Astrocyte (in vitro differentiated cells and primary cell): ENCODE data around the gene CHKA. TPM values are rescaled to one million over a fixed set of nuclear protein-coding genes. Genes with fewer than 3 reads are reported as not detected.

Experiments used
- DNase-seq: peaks from one replicate; pipeline ENCODE4 v3.0.0-alpha.2; 2010; ENCODE audit warnings: low read depth
- FAIRE-seq: peaks from 2 replicates; lab custom pipeline; 2011; peaks lifted over from hg19 to GRCh38; lab: Jason Lieb, UNC
- H2AFZ ChIP-seq: 2 replicates; pipeline ENCODE4 v1.6.0; 2012; ENCODE audit warnings: low read depth, low read length, inconsistent platforms
- H3K27ac ChIP-seq: 2 replicates; pipeline ENCODE4 v1.5.1; 2011; ENCODE audit warnings: low read depth, low read length, inconsistent platforms
- H3K27me3 ChIP-seq: 2 replicates; pipeline ENCODE4 v1.6.0; 2011; ENCODE audit warnings: low read length, inconsistent platforms; ENCODE audit not compliant: insufficient read depth
- H3K36me3 ChIP-seq: 2 replicates; pipeline ENCODE4 v1.5.1; 2011; ENCODE audit warnings: low read length, inconsistent platforms; ENCODE audit not compliant: insufficient read depth
- H3K4me1 ChIP-seq: 2 replicates; pipeline ENCODE4 v1.5.1; 2011; ENCODE audit warnings: low read length, inconsistent platforms; ENCODE audit not compliant: insufficient read depth
- H3K4me2 ChIP-seq: 2 replicates; pipeline ENCODE4 v1.6.0; 2012; ENCODE audit warnings: low read length, inconsistent platforms
- H3K4me3 ChIP-seq: 2 replicates; pipeline ENCODE4 v1.5.1; 2011; ENCODE audit warnings: low read depth, mild to moderate bottlenecking, low read length, inconsistent platforms; ENCODE audit not compliant: insufficient read depth
- H3K79me2 ChIP-seq: 2 replicates; pipeline ENCODE4 v1.6.0; 2012; ENCODE audit warnings: mild to moderate bottlenecking, low read length, inconsistent platforms; ENCODE audit not compliant: insufficient read depth
- H3K9ac ChIP-seq: 2 replicates; pipeline ENCODE4 v1.6.0; 2012; ENCODE audit warnings: mild to moderate bottlenecking, low read length, inconsistent platforms
- H3K9me3 ChIP-seq: 2 replicates; pipeline ENCODE4 v1.5.1; 2012; ENCODE audit warnings: low read depth, mild to moderate bottlenecking, low read length, inconsistent platforms; ENCODE audit not compliant: insufficient read depth
- H4K20me1 ChIP-seq: 2 replicates; pipeline ENCODE4 v1.6.0; 2012; ENCODE audit warnings: low read length, inconsistent platforms; ENCODE audit not compliant: insufficient read depth
- H3K27ac Mint-ChIP-seq: one replicate; pipeline ENCODE4 v1.8.0; 2021; ENCODE audit warnings: mild to moderate bottlenecking, mixed read lengths; ENCODE audit not compliant: unreplicated experiment
- H3K27me3 Mint-ChIP-seq: one replicate; pipeline ENCODE4 v1.8.0; 2021; ENCODE audit warnings: low read depth, mixed read lengths; ENCODE audit not compliant: unreplicated experiment
- H3K36me3 Mint-ChIP-seq: one replicate; pipeline ENCODE4 v1.8.0; 2021; ENCODE audit warnings: low read depth, mixed read lengths; ENCODE audit not compliant: unreplicated experiment
- H3K4me1 Mint-ChIP-seq: one replicate; pipeline ENCODE4 v1.8.0; 2021; ENCODE audit warnings: low read depth, mixed read lengths; ENCODE audit not compliant: unreplicated experiment
- H3K4me3 Mint-ChIP-seq: one replicate; pipeline ENCODE4 v1.8.0; 2021; ENCODE audit warnings: mild to moderate bottlenecking, moderate library complexity, mixed read lengths; ENCODE audit not compliant: unreplicated experiment
- H3K9me3 Mint-ChIP-seq: one replicate; pipeline ENCODE4 v1.8.0; 2021; ENCODE audit warnings: mild to moderate bottlenecking, mixed read lengths; ENCODE audit not compliant: unreplicated experiment
- CTCF ChIP-seq: IDR thresholded peaks from 2 replicates; pipeline ENCODE4 v1.5.1; 2011; ENCODE audit warnings: low read depth, mild to moderate bottlenecking, inconsistent platforms, low read length, moderate library complexity; ENCODE audit not compliant: insufficient read depth
- EZH2 ChIP-seq: IDR thresholded peaks from 2 replicates; pipeline ENCODE4 v1.6.1; 2012; ENCODE audit warnings: mild to moderate bottlenecking, low read length, inconsistent platforms; ENCODE audit not compliant: insufficient read depth
- total RNA-seq: library from RNA; stranded (reverse); gene quantifications from 2 replicates; pipeline ENCODE4 v1.2.1, GENCODE V29; 2021

CHKA gene
- total RNA-seq, 1 donor from 2014 or later: 37.7 TPM

GRCh38 chr11:68071281-68072048, 49.7 kb downstream of the CHKA start:
- Mint-ChIP-seq H3K36me3 (peaks cover 43% of the 10 kb centered on the region), H3K27ac (no peak overlapping the region), H3K4me3 (no peak overlapping the region)

GRCh38 chr11:68067991-68068390, 53.2 kb downstream of the CHKA start:
- H3K4me1 ChIP-seq: no peaks in the 10 kb centered on the region
- H4K20me1 ChIP-seq: no peaks in the 10 kb centered on the region
- H3K9me3 ChIP-seq: no peaks in the 10 kb centered on the region
- H2AFZ ChIP-seq: no peak overlapping the region
- H3K4me2 ChIP-seq: no peak overlapping the region
- Mint-ChIP-seq H3K36me3 (peaks cover 49% of the 10 kb centered on the region), H3K27ac (no peak overlapping the region), H3K4me3 (no peak overlapping the region), H3K27me3 (no peaks in the 10 kb centered on the region), H3K4me1 (peaks cover 18% of the 10 kb centered on the region), H3K9me3 (no peaks in the 10 kb centered on the region)
- FAIRE-seq (no peak), DNase-seq (no peak)
- no peaks in the 10 kb centered on the region for H3K79me2 ChIP-seq
- no peak overlapping the region for H3K4me3 ChIP-seq
- H3K9ac ChIP-seq: no peak overlapping the region
- peaks cover 8% of the 10 kb centered on the region for H3K36me3 ChIP-seq
- H3K27ac ChIP-seq: no peak overlapping the region
- TF ChIP-seq CTCF: no peak
- TF ChIP-seq EZH2: no peak
- H3K27me3 ChIP-seq: no peaks in the 10 kb centered on the region

More at GRCh38 chr11:68071281-68072048, 49.7 kb downstream of the CHKA start:
- Histone ChIP-seq H3K4me2 (no peak overlapping the region), H3K9ac (no peak overlapping the region), H2AFZ (no peak overlapping the region), H3K27ac (no peak overlapping the region), H3K79me2 (no peaks in the 10 kb centered on the region), H3K9me3 (no peaks in the 10 kb centered on the region), H3K36me3 (peaks cover 6% of the 10 kb centered on the region), H3K4me1 (no peaks in the 10 kb centered on the region), H4K20me1 (no peaks in the 10 kb centered on the region), H3K27me3 (no peaks in the 10 kb centered on the region), H3K4me3 (no peak overlapping the region)
- TF ChIP-seq EZH2 (no peak), CTCF (no peak)
- Mint-ChIP-seq H3K4me1 (peaks cover 8% of the 10 kb centered on the region), H3K9me3 (no peaks in the 10 kb centered on the region), H3K27me3 (no peaks in the 10 kb centered on the region)
- no peak for FAIRE-seq
- DNase-seq: no peak

GRCh38 chr11:68066742-68067141, 54.4 kb downstream of the CHKA start:
- Mint-ChIP-seq H3K36me3 (peaks cover 47% of the 10 kb centered on the region), H3K27ac (no peak overlapping the region), H3K27me3 (no peaks in the 10 kb centered on the region), H3K4me3 (no peak overlapping the region), H3K4me1 (peaks cover 18% of the 10 kb centered on the region), H3K9me3 (no peaks in the 10 kb centered on the region)
- H3K79me2 ChIP-seq: no peaks in the 10 kb centered on the region
- H3K9me3 ChIP-seq: no peaks in the 10 kb centered on the region
- no peak overlapping the region for H3K4me3 ChIP-seq
- FAIRE-seq: no peak
- no peaks in the 10 kb centered on the region for H3K4me1 ChIP-seq
- no peak overlapping the region for H3K27ac ChIP-seq
- peaks cover 8% of the 10 kb centered on the region for H3K36me3 ChIP-seq
- no peak overlapping the region for H2AFZ ChIP-seq
- H4K20me1 ChIP-seq: no peaks in the 10 kb centered on the region
- no peak overlapping the region for H3K4me2 ChIP-seq
- peak; percentile 25 for DNase-seq
- H3K9ac ChIP-seq: no peak overlapping the region
- no peak for TF ChIP-seq EZH2
- no peak for TF ChIP-seq CTCF
- no peaks in the 10 kb centered on the region for H3K27me3 ChIP-seq
